Activated naive CD8-positive, alpha-beta T cell treated with anti-CD3 and anti-CD28 coated beads for 36 hours (primary cell): ENCODE data around the gene SLC48A1. TPM values are rescaled to one million over a fixed set of nuclear protein-coding genes. Genes with fewer than 3 reads are reported as not detected.
"Not testable (repeated sequence)": the region's sequence is repeated elsewhere in the genome, so short reads cannot be mapped to it uniquely, and the experiment has no call there.

ENCODE experiments used
- DNase-seq: peaks from one replicate; pipeline ENCODE4 v3.0.0; 2021
- H3K27ac Mint-ChIP-seq: one replicate; pipeline ENCODE4 v1.8.0; 2022; ENCODE audit warnings: mild to moderate bottlenecking, moderate library complexity, mixed read lengths
- H3K27me3 Mint-ChIP-seq: one replicate; pipeline ENCODE4 v1.8.0; 2022; ENCODE audit warnings: mild to moderate bottlenecking, mixed read lengths
- H3K36me3 Mint-ChIP-seq: one replicate; pipeline ENCODE4 v1.8.0; 2021; ENCODE audit warnings: mild to moderate bottlenecking, mixed read lengths
- H3K4me1 Mint-ChIP-seq: one replicate; pipeline ENCODE4 v1.8.0; 2021; ENCODE audit warnings: mixed read lengths
- H3K4me3 Mint-ChIP-seq: one replicate; pipeline ENCODE4 v1.8.0; 2022; ENCODE audit warnings: mild to moderate bottlenecking, moderate library complexity, mixed read lengths
- H3K9me3 Mint-ChIP-seq: one replicate; pipeline ENCODE4 v1.8.0; 2022; ENCODE audit warnings: mixed read lengths
- total RNA-seq, 2 experiments: library from RNA; stranded (reverse); gene quantifications; one replicate each; pipeline ENCODE4 v1.2.3, GENCODE V29; 2021

Gene SLC48A1
- total RNA-seq, 2 experiments from 2014 or later, result 5.4 to 6.0 TPM

GRCh38 chr12:47799357-47799955, 26.4 kb downstream of the SLC48A1 start:
- H3K9me3 Mint-ChIP-seq, result no peaks in the 10 kb centered on the region
- H3K4me3 Mint-ChIP-seq, result no peak overlapping the region
- no peak for DNase-seq
- peaks cover 55% of the 10 kb centered on the region for H3K4me1 Mint-ChIP-seq
- H3K36me3 Mint-ChIP-seq, result peaks cover 39% of the 10 kb centered on the region
- no peaks in the 10 kb centered on the region for H3K27me3 Mint-ChIP-seq
- peak overlapping the region; percentile 48 for H3K27ac Mint-ChIP-seq

GRCh38 chr12:47800582-47800981, 27.5 kb downstream of the SLC48A1 start:
- peaks cover 66% of the 10 kb centered on the region for H3K4me1 Mint-ChIP-seq
- H3K4me3 Mint-ChIP-seq, result no peak overlapping the region
- H3K27me3 Mint-ChIP-seq, result no peaks in the 10 kb centered on the region
- H3K27ac Mint-ChIP-seq, result no peak overlapping the region
- no peaks in the 10 kb centered on the region for H3K9me3 Mint-ChIP-seq
- H3K36me3 Mint-ChIP-seq, result peaks cover 46% of the 10 kb centered on the region
- no peak for DNase-seq

GRCh38 chr12:47801170-47801903, 28.3 kb downstream of the SLC48A1 start:
- Mint-ChIP-seq H3K9me3 (no peaks in the 10 kb centered on the region), H3K27ac (peak overlapping the region; percentile 94), H3K27me3 (no peaks in the 10 kb centered on the region), H3K4me3 (no peak overlapping the region), H3K4me1 (peaks cover 73% of the 10 kb centered on the region), H3K36me3 (peaks cover 51% of the 10 kb centered on the region)
- no peak for DNase-seq

- Mint-ChIP-seq H3K27me3 (no peaks in the 10 kb centered on the region), H3K4me3 (peak overlapping the region; percentile 32), H3K9me3 (no peaks in the 10 kb centered on the region), H3K27ac (peak overlapping the region; percentile 94), H3K4me1 (peaks cover 79% of the 10 kb centered on the region), H3K36me3 (peaks cover 57% of the 10 kb centered on the region)
- no peak for DNase-seq
Measured at GRCh38 chr12:47801904-47802246, 28.8 kb downstream of the SLC48A1 start.

- H3K4me1 Mint-ChIP-seq, result peaks cover 83% of the 10 kb centered on the region
- peaks cover 60% of the 10 kb centered on the region for H3K36me3 Mint-ChIP-seq
- no peaks in the 10 kb centered on the region for H3K27me3 Mint-ChIP-seq
- peak overlapping the region; percentile 32 for H3K4me3 Mint-ChIP-seq
- no peak for DNase-seq
- H3K27ac Mint-ChIP-seq, result peak overlapping the region; percentile 94
- H3K9me3 Mint-ChIP-seq, result no peaks in the 10 kb centered on the region
Measured at GRCh38 chr12:47802312-47802711, 29.3 kb downstream of the SLC48A1 start.

- H3K4me3 Mint-ChIP-seq, result peak overlapping the region; percentile 42
- DNase-seq, result no peak
- peak overlapping the region; percentile 94 for H3K27ac Mint-ChIP-seq
- H3K4me1 Mint-ChIP-seq, result peaks cover 88% of the 10 kb centered on the region
- H3K36me3 Mint-ChIP-seq, result peaks cover 57% of the 10 kb centered on the region
- no peaks in the 10 kb centered on the region for H3K27me3 Mint-ChIP-seq
- H3K9me3 Mint-ChIP-seq, result no peaks in the 10 kb centered on the region
Measured at GRCh38 chr12:47803191-47803875, 30.3 kb downstream of the SLC48A1 start.

- Mint-ChIP-seq H3K4me1 (peaks cover 91% of the 10 kb centered on the region), H3K27me3 (no peaks in the 10 kb centered on the region), H3K27ac (peak overlapping the region; percentile 94), H3K9me3 (no peaks in the 10 kb centered on the region), H3K36me3 (peaks cover 55% of the 10 kb centered on the region), H3K4me3 (no peak overlapping the region)
- DNase-seq, result no peak
Measured at GRCh38 chr12:47804171-47804570, 31.1 kb downstream of the SLC48A1 start.

GRCh38 chr12:47805417-47805816, 32.4 kb downstream of the SLC48A1 start:
- peak overlapping the region; percentile 94 for H3K27ac Mint-ChIP-seq
- no peak for DNase-seq
- H3K4me3 Mint-ChIP-seq, result peak overlapping the region; percentile 70
- H3K27me3 Mint-ChIP-seq, result no peaks in the 10 kb centered on the region
- H3K9me3 Mint-ChIP-seq, result no peaks in the 10 kb centered on the region
- H3K36me3 Mint-ChIP-seq, result peaks cover 60% of the 10 kb centered on the region
- peaks cover 92% of the 10 kb centered on the region for H3K4me1 Mint-ChIP-seq

- Mint-ChIP-seq H3K9me3 (no peaks in the 10 kb centered on the region), H3K27ac (peak overlapping the region; percentile 94), H3K4me3 (peak overlapping the region; percentile 70), H3K27me3 (no peaks in the 10 kb centered on the region), H3K4me1 (peaks cover 93% of the 10 kb centered on the region), H3K36me3 (peaks cover 66% of the 10 kb centered on the region)
- DNase-seq, result no peak
Measured at GRCh38 chr12:47807338-47807737, 34.3 kb downstream of the SLC48A1 start.

- H3K27ac Mint-ChIP-seq, result peak overlapping the region; percentile 94
- no peaks in the 10 kb centered on the region for H3K27me3 Mint-ChIP-seq
- no peaks in the 10 kb centered on the region for H3K9me3 Mint-ChIP-seq
- peaks cover 90% of the 10 kb centered on the region for H3K4me1 Mint-ChIP-seq
- peaks cover 69% of the 10 kb centered on the region for H3K36me3 Mint-ChIP-seq
- peak overlapping the region; percentile 70 for H3K4me3 Mint-ChIP-seq
- DNase-seq, result peak; percentile 83
Measured at GRCh38 chr12:47808050-47808449, 35.0 kb downstream of the SLC48A1 start.

- H3K27me3 Mint-ChIP-seq, result no peaks in the 10 kb centered on the region
- H3K4me1 Mint-ChIP-seq, result peaks cover 88% of the 10 kb centered on the region
- no peaks in the 10 kb centered on the region for H3K9me3 Mint-ChIP-seq
- H3K36me3 Mint-ChIP-seq, result peaks cover 68% of the 10 kb centered on the region
- peak overlapping the region; percentile 94 for H3K27ac Mint-ChIP-seq
- DNase-seq, result peak; percentile 69
- H3K4me3 Mint-ChIP-seq, result peak overlapping the region; percentile 70
Measured at GRCh38 chr12:47808574-47809365, 35.7 kb downstream of the SLC48A1 start.

- H3K9me3 Mint-ChIP-seq, DNase-seq, H3K27me3 Mint-ChIP-seq: not testable (repeated sequence)
- Mint-ChIP-seq H3K4me3 (peak overlapping the region; percentile 98), H3K27ac (peak overlapping the region; percentile 99), H3K4me1 (peaks cover 87% of the 10 kb centered on the region), H3K36me3 (peaks cover 69% of the 10 kb centered on the region)
Measured at GRCh38 chr12:47809518-47809917, 36.5 kb downstream of the SLC48A1 start.

GRCh38 chr12:47811072-47811396, 38.0 kb downstream of the SLC48A1 start:
- H3K9me3 Mint-ChIP-seq, result no peaks in the 10 kb centered on the region
- H3K27me3 Mint-ChIP-seq, result no peaks in the 10 kb centered on the region
- peaks cover 87% of the 10 kb centered on the region for H3K4me1 Mint-ChIP-seq
- H3K4me3 Mint-ChIP-seq, result peak overlapping the region; percentile 98
- H3K36me3 Mint-ChIP-seq, result peaks cover 69% of the 10 kb centered on the region
- no peak for DNase-seq
- peak overlapping the region; percentile 99 for H3K27ac Mint-ChIP-seq

- H3K36me3 Mint-ChIP-seq, result peaks cover 69% of the 10 kb centered on the region
- no peak for DNase-seq
- H3K9me3 Mint-ChIP-seq, result no peaks in the 10 kb centered on the region
- H3K27me3 Mint-ChIP-seq, result no peaks in the 10 kb centered on the region
- H3K4me3 Mint-ChIP-seq, result peak overlapping the region; percentile 98
- H3K27ac Mint-ChIP-seq, result peak overlapping the region; percentile 99
- peaks cover 84% of the 10 kb centered on the region for H3K4me1 Mint-ChIP-seq
Measured at GRCh38 chr12:47811581-47812484, 38.8 kb downstream of the SLC48A1 start.
